Lower lobe of right lung (tissue), 2 donors: ENCODE measurements around the gene JAKMIP2. TPM values are rescaled to one million over a fixed set of nuclear protein-coding genes. Genes with fewer than 3 reads are reported as not detected.

Source experiments
- ATAC-seq, 2 donors: fragments of 200-7000 bp; cut with Tn5 transposase; one replicate each; pipeline ENCODE4 v1.9.1; 2020 to 2022; ENCODE audit warnings: mild to moderate bottlenecking in 2 of 2, moderate library complexity in 2 of 2
- DNase-seq: peaks from one replicate; pipeline ENCODE4 v3.0.0-alpha.2; 2020
- H3K27ac ChIP-seq: fragments of 200-600 bp; one replicate; pipeline ENCODE4 v1.8.0; 2022
- H3K27me3 ChIP-seq: fragments of 200-600 bp; one replicate; pipeline ENCODE4 v1.8.0; 2022; ENCODE audit warnings: low read depth
- H3K36me3 ChIP-seq: fragments of 200-600 bp; one replicate; pipeline ENCODE4 v1.8.0; 2022; ENCODE audit warnings: mild to moderate bottlenecking
- H3K4me1 ChIP-seq: fragments of 200-600 bp; one replicate; pipeline ENCODE4 v1.8.0; 2022
- H3K4me3 ChIP-seq: fragments of 200-600 bp; one replicate; pipeline ENCODE4 v1.8.0; 2022; ENCODE audit warnings: mild to moderate bottlenecking
- H3K9me3 ChIP-seq: fragments of 200-600 bp; one replicate; pipeline ENCODE4 v1.8.0; 2022
- intact Hi-C: fragments of 100-400 bp; cut with DNase I; formaldehyde crosslinking; loops from one replicate; pipeline ENCODE4 v1.11.0; 2022
- total RNA-seq: library from RNA; stranded (reverse); fragmentation: NEBNext Ultra II Directional; extraction: Animal tissue kit (Norgen Biotek cat#: 25700); gene quantifications from one replicate; pipeline ENCODE4 v1.2.1, GENCODE V29; 2021
- TF ChIP-seq, protein P1 (sequence below): fragments of 200-600 bp; IDR thresholded peaks from one replicate; pipeline ENCODE4 v1.8.0; 2022; ENCODE audit warnings: antibody characterized with exemption, mild to moderate bottlenecking
- donor health status: DM: no; HTN: yes; CAD: no; lungs with severe emphysema.

Gene JAKMIP2
- total RNA-seq, 1 donor from 2014 or later, result 8.3 TPM

- no peak overlapping the region for H3K4me3 ChIP-seq
- no peak for ATAC-seq
- H3K27me3 ChIP-seq, result no peaks in the 10 kb centered on the region
- H3K27ac ChIP-seq, result no peak overlapping the region
- no peaks in the 10 kb centered on the region for H3K4me1 ChIP-seq
- intact Hi-C loops, result no loop called here
- no peaks in the 10 kb centered on the region for H3K9me3 ChIP-seq
- DNase-seq, result no peak
- TF ChIP-seq, protein P1, sequence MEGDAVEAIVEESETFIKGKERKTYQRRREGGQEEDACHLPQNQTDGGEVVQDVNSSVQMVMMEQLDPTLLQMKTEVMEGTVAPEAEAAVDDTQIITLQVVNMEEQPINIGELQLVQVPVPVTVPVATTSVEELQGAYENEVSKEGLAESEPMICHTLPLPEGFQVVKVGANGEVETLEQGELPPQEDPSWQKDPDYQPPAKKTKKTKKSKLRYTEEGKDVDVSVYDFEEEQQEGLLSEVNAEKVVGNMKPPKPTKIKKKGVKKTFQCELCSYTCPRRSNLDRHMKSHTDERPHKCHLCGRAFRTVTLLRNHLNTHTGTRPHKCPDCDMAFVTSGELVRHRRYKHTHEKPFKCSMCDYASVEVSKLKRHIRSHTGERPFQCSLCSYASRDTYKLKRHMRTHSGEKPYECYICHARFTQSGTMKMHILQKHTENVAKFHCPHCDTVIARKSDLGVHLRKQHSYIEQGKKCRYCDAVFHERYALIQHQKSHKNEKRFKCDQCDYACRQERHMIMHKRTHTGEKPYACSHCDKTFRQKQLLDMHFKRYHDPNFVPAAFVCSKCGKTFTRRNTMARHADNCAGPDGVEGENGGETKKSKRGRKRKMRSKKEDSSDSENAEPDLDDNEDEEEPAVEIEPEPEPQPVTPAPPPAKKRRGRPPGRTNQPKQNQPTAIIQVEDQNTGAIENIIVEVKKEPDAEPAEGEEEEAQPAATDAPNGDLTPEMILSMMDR, result no peak
- no peaks in the 10 kb centered on the region for H3K36me3 ChIP-seq
These were observed 161.5 kb downstream of the JAKMIP2 start for GRCh38 chr5:147621016-147621415.

DNA sequence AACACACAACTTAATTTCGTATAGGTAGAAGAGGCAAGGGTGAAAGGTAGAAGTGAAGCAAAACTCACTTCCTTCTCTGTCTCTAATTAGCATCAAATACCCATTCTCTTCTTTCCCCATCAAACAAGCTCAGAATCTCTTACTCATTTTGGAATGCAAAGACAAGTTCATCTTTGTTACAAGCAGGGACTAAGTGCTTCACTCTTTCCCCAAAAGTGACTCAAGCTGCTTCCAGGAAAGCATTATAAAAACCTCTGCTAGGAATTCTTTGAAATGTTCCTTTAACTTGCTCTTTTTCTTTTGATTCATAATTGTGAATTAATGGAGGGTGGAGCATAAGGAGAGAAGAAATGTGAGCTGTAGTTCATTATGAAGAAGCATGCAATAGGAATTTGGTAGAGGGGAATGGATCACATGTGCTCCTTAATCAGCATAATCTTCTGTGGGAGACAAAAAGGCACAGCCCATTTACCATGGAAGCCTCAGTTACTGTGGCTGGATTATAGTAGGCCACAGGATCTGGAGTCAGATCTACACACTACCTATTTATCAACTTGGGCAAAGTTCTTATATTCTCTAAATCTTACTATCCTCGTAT, 163.1 kb downstream of the JAKMIP2 start:
- no peak for DNase-seq
- TF ChIP-seq, protein P1, result no peak
- no peak overlapping the region for H3K4me3 ChIP-seq
- intact Hi-C loops, result no loop called here
- H3K36me3 ChIP-seq, result no peaks in the 10 kb centered on the region
- H3K9me3 ChIP-seq, result no peaks in the 10 kb centered on the region
- no peak overlapping the region for H3K27ac ChIP-seq
- H3K4me1 ChIP-seq, result no peaks in the 10 kb centered on the region
- no peak for ATAC-seq
- H3K27me3 ChIP-seq, result no peaks in the 10 kb centered on the region

- ATAC-seq (no peak), DNase-seq (no peak)
- no peaks in the 10 kb centered on the region for H3K36me3 ChIP-seq
- H3K4me1 ChIP-seq, result no peaks in the 10 kb centered on the region
- no peak overlapping the region for H3K4me3 ChIP-seq
- no peak overlapping the region for H3K27ac ChIP-seq
- H3K9me3 ChIP-seq, result no peaks in the 10 kb centered on the region
- TF ChIP-seq, protein P1, result no peak
- H3K27me3 ChIP-seq, result no peaks in the 10 kb centered on the region
- intact Hi-C loops, result no loop called here
These were observed 164.7 kb downstream of the JAKMIP2 start for GRCh38 chr5:147617711-147618350.

GRCh38 chr5:147617191-147617606, 165.3 kb downstream of the JAKMIP2 start:
- TF ChIP-seq, protein P1, result no peak
- H3K27me3 ChIP-seq, result no peaks in the 10 kb centered on the region
- intact Hi-C loops, result no loop called here
- ATAC-seq (no peak), DNase-seq (no peak)
- no peak overlapping the region for H3K4me3 ChIP-seq
- H3K27ac ChIP-seq, result no peak overlapping the region
- no peaks in the 10 kb centered on the region for H3K36me3 ChIP-seq
- H3K9me3 ChIP-seq, result no peaks in the 10 kb centered on the region
- H3K4me1 ChIP-seq, result no peaks in the 10 kb centered on the region

- H3K27me3 ChIP-seq, result no peaks in the 10 kb centered on the region
- no peaks in the 10 kb centered on the region for H3K4me1 ChIP-seq
- no peaks in the 10 kb centered on the region for H3K9me3 ChIP-seq
- ATAC-seq, result no peak
- no peak overlapping the region for H3K27ac ChIP-seq
- no peak overlapping the region for H3K4me3 ChIP-seq
- H3K36me3 ChIP-seq, result no peaks in the 10 kb centered on the region
- intact Hi-C loops, result no loop called here
- no peak for DNase-seq
- TF ChIP-seq, protein P1, result no peak
These were observed 166.1 kb downstream of the JAKMIP2 start for GRCh38 chr5:147616421-147616820.
